ENCODE data around the gene TRPM8. TPM values are rescaled to one million over a fixed set of nuclear protein-coding genes. Genes with fewer than 3 reads are reported as not detected.

TRPM8 gene
- total and polyA plus RNA-seq, 2 of the 13 experiments (the other 11 are each of a cell fraction or from before 2014, with no cell fraction given) = 0.12 TPM; not detected in 1

DNA sequence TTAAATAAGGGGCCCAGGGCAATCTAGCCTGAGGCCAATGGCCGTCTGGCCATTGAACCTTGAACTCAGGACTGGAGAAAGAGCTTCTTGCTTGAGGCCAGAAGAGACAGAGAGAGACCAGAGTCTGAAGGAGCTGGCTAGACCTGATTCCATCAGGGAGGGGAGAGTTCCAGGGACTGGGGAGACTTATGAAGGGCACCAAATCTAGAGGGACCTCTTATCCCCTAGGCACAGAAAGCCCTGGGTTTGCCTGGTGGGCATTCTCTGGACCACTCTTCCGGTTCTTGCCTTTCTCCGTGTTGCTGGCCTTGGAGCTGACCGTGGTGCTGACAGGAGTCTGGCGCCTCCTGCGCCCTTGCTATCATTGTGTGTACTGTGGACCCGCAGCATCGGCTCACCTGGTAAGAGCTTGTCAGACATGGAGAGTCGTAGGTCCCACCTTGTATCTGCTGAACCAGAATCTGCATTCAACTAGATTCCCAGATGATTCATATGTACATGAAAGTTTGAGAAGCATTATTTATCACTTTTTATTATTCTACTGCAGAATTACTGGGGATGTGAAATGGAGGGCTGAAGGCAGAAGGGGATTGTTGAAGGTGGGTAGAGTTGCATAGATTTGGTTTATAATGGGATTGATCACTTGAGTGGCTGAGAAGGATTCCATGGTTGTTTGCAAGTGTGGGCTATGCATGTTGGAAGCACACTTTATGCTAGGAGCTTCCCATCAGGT lies 4.3 kb upstream of the TRPM8 start (continued):
- TF ChIP-seq CERS6 (CRISPR knock-in tag; IDR thresholded peaks at IDR 0.05) = 0 out of 2 replicates have a peak, but pooled peaks have one; percentile 55
- TF ChIP-seq SOX6 (IDR thresholded peaks at IDR 0.05) = no peak
- no peak for TF ChIP-seq SOX6 (CRISPR knock-in tag; IDR thresholded peaks at IDR 0.05)
- no peak for TF ChIP-seq ZNF34 (CRISPR knock-in tag; IDR thresholded peaks at IDR 0.05; ENCODE audit: borderline replicate concordance)
- no peak for TF ChIP-seq HOMEZ (CRISPR knock-in tag; IDR thresholded peaks at IDR 0.05; ENCODE audit: low read depth)
- TF ChIP-seq FIP1L1 (IDR thresholded peaks at IDR 0.05; ENCODE audit: borderline replicate concordance, insufficient read depth, low read depth, low read length) = no peak
- TF ChIP-seq, protein P1, sequence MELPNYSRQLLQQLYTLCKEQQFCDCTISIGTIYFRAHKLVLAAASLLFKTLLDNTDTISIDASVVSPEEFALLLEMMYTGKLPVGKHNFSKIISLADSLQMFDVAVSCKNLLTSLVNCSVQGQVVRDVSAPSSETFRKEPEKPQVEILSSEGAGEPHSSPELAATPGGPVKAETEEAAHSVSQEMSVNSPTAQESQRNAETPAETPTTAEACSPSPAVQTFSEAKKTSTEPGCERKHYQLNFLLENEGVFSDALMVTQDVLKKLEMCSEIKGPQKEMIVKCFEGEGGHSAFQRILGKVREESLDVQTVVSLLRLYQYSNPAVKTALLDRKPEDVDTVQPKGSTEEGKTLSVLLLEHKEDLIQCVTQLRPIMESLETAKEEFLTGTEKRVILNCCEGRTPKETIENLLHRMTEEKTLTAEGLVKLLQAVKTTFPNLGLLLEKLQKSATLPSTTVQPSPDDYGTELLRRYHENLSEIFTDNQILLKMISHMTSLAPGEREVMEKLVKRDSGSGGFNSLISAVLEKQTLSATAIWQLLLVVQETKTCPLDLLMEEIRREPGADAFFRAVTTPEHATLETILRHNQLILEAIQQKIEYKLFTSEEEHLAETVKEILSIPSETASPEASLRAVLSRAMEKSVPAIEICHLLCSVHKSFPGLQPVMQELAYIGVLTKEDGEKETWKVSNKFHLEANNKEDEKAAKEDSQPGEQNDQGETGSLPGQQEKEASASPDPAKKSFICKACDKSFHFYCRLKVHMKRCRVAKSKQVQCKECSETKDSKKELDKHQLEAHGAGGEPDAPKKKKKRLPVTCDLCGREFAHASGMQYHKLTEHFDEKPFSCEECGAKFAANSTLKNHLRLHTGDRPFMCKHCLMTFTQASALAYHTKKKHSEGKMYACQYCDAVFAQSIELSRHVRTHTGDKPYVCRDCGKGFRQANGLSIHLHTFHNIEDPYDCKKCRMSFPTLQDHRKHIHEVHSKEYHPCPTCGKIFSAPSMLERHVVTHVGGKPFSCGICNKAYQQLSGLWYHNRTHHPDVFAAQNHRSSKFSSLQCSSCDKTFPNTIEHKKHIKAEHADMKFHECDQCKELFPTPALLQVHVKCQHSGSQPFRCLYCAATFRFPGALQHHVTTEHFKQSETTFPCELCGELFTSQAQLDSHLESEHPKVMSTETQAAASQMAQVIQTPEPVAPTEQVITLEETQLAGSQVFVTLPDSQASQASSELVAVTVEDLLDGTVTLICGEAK (IDR thresholded peaks at IDR 0.05) = no peak
- TF ChIP-seq, protein P1 (CRISPR knock-in tag; IDR thresholded peaks at IDR 0.05) = 0 out of 2 replicates have a peak, but pooled peaks have one; percentile 50
- no peak for TF ChIP-seq HNRNPUL1 (IDR thresholded peaks at IDR 0.05; ENCODE audit: low read depth, low read length)
- peak; percentile 76; the same call in 1 of the 2 replicates for TF ChIP-seq HOXA5 (CRISPR knock-in tag; IDR thresholded peaks at IDR 0.05)
- no peak for TF ChIP-seq RFX5 (IDR thresholded peaks at IDR 0.05; ENCODE audit: low read depth, low read length)
- TF ChIP-seq ZNF772 (CRISPR knock-in tag; IDR thresholded peaks at IDR 0.05) = no peak
- no peak for TF ChIP-seq ZNF496 (CRISPR knock-in tag; IDR thresholded peaks at IDR 0.05; ENCODE audit: insufficient replicate concordance)
- TF ChIP-seq U2AF1 (optimal IDR thresholded peaks at IDR 0.05; ENCODE audit: low read depth, low read length) = no peak
- no peak for TF ChIP-seq ATM (IDR thresholded peaks at IDR 0.05; ENCODE audit: borderline replicate concordance)
- TF ChIP-seq, protein P2, sequence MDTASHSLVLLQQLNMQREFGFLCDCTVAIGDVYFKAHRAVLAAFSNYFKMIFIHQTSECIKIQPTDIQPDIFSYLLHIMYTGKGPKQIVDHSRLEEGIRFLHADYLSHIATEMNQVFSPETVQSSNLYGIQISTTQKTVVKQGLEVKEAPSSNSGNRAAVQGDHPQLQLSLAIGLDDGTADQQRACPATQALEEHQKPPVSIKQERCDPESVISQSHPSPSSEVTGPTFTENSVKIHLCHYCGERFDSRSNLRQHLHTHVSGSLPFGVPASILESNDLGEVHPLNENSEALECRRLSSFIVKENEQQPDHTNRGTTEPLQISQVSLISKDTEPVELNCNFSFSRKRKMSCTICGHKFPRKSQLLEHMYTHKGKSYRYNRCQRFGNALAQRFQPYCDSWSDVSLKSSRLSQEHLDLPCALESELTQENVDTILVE (CRISPR knock-in tag; IDR thresholded peaks at IDR 0.05) = no peak
- TF ChIP-seq HDAC1 (CRISPR knock-in tag; IDR thresholded peaks at IDR 0.05) = no peak
